Epithelial cell of proximal tubule (primary cell): ENCODE results near the gene NAPEPLD. TPM values are rescaled to one million over a fixed set of nuclear protein-coding genes. Genes with fewer than 3 reads are reported as not detected.
"Not testable (repeated sequence)": the region's sequence is repeated elsewhere in the genome, so short reads cannot be mapped to it uniquely, and the experiment has no call there.

ENCODE experiments used
- DNase-seq: peaks from one replicate; pipeline ENCODE4 v3.0.0-alpha.2; 2011; ENCODE audit warnings: low read depth
- H3K4me3 ChIP-seq: 2 replicates; pipeline ENCODE4 v1.5.1; 2011; ENCODE audit warnings: low read depth, mild to moderate bottlenecking, low read length
- CTCF ChIP-seq: conservative IDR thresholded peaks from 2 replicates; pipeline ENCODE4 v1.5.1; 2012; ENCODE audit warnings: low read depth, mild to moderate bottlenecking, low read length
- total RNA-seq: library from RNA; depleted of rRNA; stranded (reverse); fragments of >200 nt; gene quantifications from 2 replicates; pipeline ENCODE4 v1.2.3, GENCODE V29; 2015

The NAPEPLD gene
- total RNA-seq = 4.6 and 5.8 TPM in 2 replicates

GRCh38 chr7:103148994-103149807, at the start of gene NAPEPLD:
TSS of gene NAPEPLD (minus strand) at chr7:103149099. CDS start at chr7:103128776, 20,323 bp downstream.
- peak within 1 kb of the TSS; percentile 66 for H3K4me3 ChIP-seq
- DNase-seq = no peak
- no peak for TF ChIP-seq CTCF

GRCh38 chr7:103198079-103198478, 49.2 kb upstream of the NAPEPLD start:
- H3K4me3 ChIP-seq, DNase-seq: not testable (repeated sequence)

- not testable (repeated sequence) for H3K4me3 ChIP-seq
- DNase-seq = peak; percentile 56
Observed at GRCh38 chr7:103195364-103195763, 46.5 kb upstream of the NAPEPLD start.

- not testable (repeated sequence) for DNase-seq, H3K4me3 ChIP-seq
Observed at GRCh38 chr7:103172415-103173146, 23.7 kb upstream of the NAPEPLD start.

- not testable (repeated sequence) for DNase-seq, H3K4me3 ChIP-seq
Observed at GRCh38 chr7:103171695-103172414, 23.0 kb upstream of the NAPEPLD start.

GRCh38 chr7:103166921-103167544, 18.1 kb upstream of the NAPEPLD start:
- DNase-seq, H3K4me3 ChIP-seq: not testable (repeated sequence)

- DNase-seq, H3K4me3 ChIP-seq: not testable (repeated sequence)
Observed at GRCh38 chr7:103163087-103163825, 14.4 kb upstream of the NAPEPLD start.

GRCh38 chr7:103162641-103163040, 13.7 kb upstream of the NAPEPLD start:
- H3K4me3 ChIP-seq = peak overlapping the region; percentile 3
- not testable (repeated sequence) for DNase-seq

- not testable (repeated sequence) for H3K4me3 ChIP-seq, DNase-seq
Observed at GRCh38 chr7:103161998-103162616, 13.2 kb upstream of the NAPEPLD start.

GRCh38 chr7:103159072-103159471, 10.2 kb upstream of the NAPEPLD start:
- H3K4me3 ChIP-seq, DNase-seq: not testable (repeated sequence)

GRCh38 chr7:103155331-103156024, 6.6 kb upstream of the NAPEPLD start:
- not testable (repeated sequence) for H3K4me3 ChIP-seq, DNase-seq
